Chondrocyte (in vitro differentiated cells): Measurements from ENCODE around the gene COL15A1. TPM values are rescaled to one million over a fixed set of nuclear protein-coding genes. Genes with fewer than 3 reads are reported as not detected.

Source experiments
- DNase-seq: peaks from one replicate; pipeline ENCODE4 v3.0.0; 2021; ENCODE audit warnings: mixed read lengths, low spot score
- H3K27ac Mint-ChIP-seq: one replicate; pipeline ENCODE4 v1.8.0; 2021; ENCODE audit warnings: mild to moderate bottlenecking, moderate library complexity, mixed read lengths; ENCODE audit not compliant: unreplicated experiment
- H3K27me3 Mint-ChIP-seq: 2 replicates; pipeline ENCODE4 v1.8.0; 2021; ENCODE audit warnings: low read depth, mixed read lengths
- H3K36me3 Mint-ChIP-seq: 2 replicates; pipeline ENCODE4 v1.8.0; 2021; ENCODE audit warnings: low read depth, mixed read lengths
- H3K4me1 Mint-ChIP-seq: 2 replicates; pipeline ENCODE4 v1.8.0; 2021; ENCODE audit warnings: low read depth, mild to moderate bottlenecking, mixed read lengths
- H3K4me3 Mint-ChIP-seq: one replicate; pipeline ENCODE4 v1.8.0; 2021; ENCODE audit warnings: mild to moderate bottlenecking, moderate library complexity, mixed read lengths; ENCODE audit not compliant: unreplicated experiment
- H3K9me3 Mint-ChIP-seq: 2 replicates; pipeline ENCODE4 v1.8.0; 2021; ENCODE audit warnings: low read depth, mixed read lengths
- CTCF ChIP-seq: fragments of 200-600 bp; sonication (generic); IDR thresholded peaks from 2 replicates; pipeline ENCODE4 v1.5.0; 2021; ENCODE audit warnings: antibody characterized with exemption, mild to moderate bottlenecking, moderate library complexity
- total RNA-seq: library from RNA; stranded (reverse); gene quantifications from 3 replicates; pipeline ENCODE4 v1.2.1, GENCODE V29; 2021

The COL15A1 gene
- total RNA-seq, 1 donor from 2014 or later: 5.4 TPM

- no peaks in the 10 kb centered on the region for H3K36me3 Mint-ChIP-seq
Observed at GRCh38 chr9:99055384-99055783, 111.7 kb downstream of the COL15A1 start.

GRCh38 chr9:99056186-99056585 is 112.5 kb downstream of the COL15A1 start:
- Mint-ChIP-seq H3K36me3 (no peaks in the 10 kb centered on the region), H3K4me3 (no peak overlapping the region), H3K27ac (no peak overlapping the region), H3K27me3 (no peaks in the 10 kb centered on the region), H3K4me1 (peaks cover 41% of the 10 kb centered on the region), H3K9me3 (peaks cover 6% of the 10 kb centered on the region)
- DNase-seq: no peak
- TF ChIP-seq CTCF: no peak

More at GRCh38 chr9:99055384-99055783, 111.7 kb downstream of the COL15A1 start:
- peaks cover 6% of the 10 kb centered on the region for H3K9me3 Mint-ChIP-seq
- peaks cover 41% of the 10 kb centered on the region for H3K4me1 Mint-ChIP-seq
- no peak for TF ChIP-seq CTCF
- no peak overlapping the region for H3K27ac Mint-ChIP-seq
- no peak for DNase-seq
- no peaks in the 10 kb centered on the region for H3K27me3 Mint-ChIP-seq
- H3K4me3 Mint-ChIP-seq: no peak overlapping the region

- H3K4me1 Mint-ChIP-seq: peaks cover 41% of the 10 kb centered on the region
- H3K4me3 Mint-ChIP-seq: no peak overlapping the region
- peaks cover under 1% of the 10 kb centered on the region for H3K27me3 Mint-ChIP-seq
- H3K27ac Mint-ChIP-seq: no peak overlapping the region
- H3K36me3 Mint-ChIP-seq: no peaks in the 10 kb centered on the region
- DNase-seq: no peak
- TF ChIP-seq CTCF: no peak
- peaks cover 6% of the 10 kb centered on the region for H3K9me3 Mint-ChIP-seq
Observed at GRCh38 chr9:99056886-99057664, 113.4 kb downstream of the COL15A1 start.

- Mint-ChIP-seq H3K4me3 (no peak overlapping the region), H3K9me3 (peaks cover 6% of the 10 kb centered on the region), H3K27me3 (peaks cover 6% of the 10 kb centered on the region), H3K27ac (peak overlapping the region; percentile 70), H3K4me1 (peaks cover 41% of the 10 kb centered on the region), H3K36me3 (no peaks in the 10 kb centered on the region)
- TF ChIP-seq CTCF: no peak
- no peak for DNase-seq
Observed at GRCh38 chr9:99057665-99058625, 114.2 kb downstream of the COL15A1 start.
